Lower lobe of right lung (tissue), 2 donors: Measurements from ENCODE around the gene MMP17. TPM values are rescaled to one million over a fixed set of nuclear protein-coding genes. Genes with fewer than 3 reads are reported as not detected.

Source experiments
- ATAC-seq, 2 donors: fragments of 200-7000 bp; cut with Tn5 transposase; one replicate each; pipeline ENCODE4 v1.9.1; 2020 to 2022; ENCODE audit warnings: mild to moderate bottlenecking in 2 of 2, moderate library complexity in 2 of 2
- DNase-seq: peaks from one replicate; pipeline ENCODE4 v3.0.0-alpha.2; 2020
- H3K27ac ChIP-seq: fragments of 200-600 bp; one replicate; pipeline ENCODE4 v1.8.0; 2022
- H3K27me3 ChIP-seq: fragments of 200-600 bp; one replicate; pipeline ENCODE4 v1.8.0; 2022; ENCODE audit warnings: low read depth
- H3K36me3 ChIP-seq: fragments of 200-600 bp; one replicate; pipeline ENCODE4 v1.8.0; 2022; ENCODE audit warnings: mild to moderate bottlenecking
- H3K4me1 ChIP-seq: fragments of 200-600 bp; one replicate; pipeline ENCODE4 v1.8.0; 2022
- H3K4me3 ChIP-seq: fragments of 200-600 bp; one replicate; pipeline ENCODE4 v1.8.0; 2022; ENCODE audit warnings: mild to moderate bottlenecking
- H3K9me3 ChIP-seq: fragments of 200-600 bp; one replicate; pipeline ENCODE4 v1.8.0; 2022
- intact Hi-C: fragments of 100-400 bp; cut with DNase I; formaldehyde crosslinking; loops from one replicate; pipeline ENCODE4 v1.11.0; 2022
- total RNA-seq: library from RNA; stranded (reverse); fragmentation: NEBNext Ultra II Directional; extraction: Animal tissue kit (Norgen Biotek cat#: 25700); gene quantifications from one replicate; pipeline ENCODE4 v1.2.1, GENCODE V29; 2021
- TF ChIP-seq, protein P1 (sequence below): fragments of 200-600 bp; IDR thresholded peaks from one replicate; pipeline ENCODE4 v1.8.0; 2022; ENCODE audit warnings: antibody characterized with exemption, mild to moderate bottlenecking
- donor health status: DM: no; HTN: yes; CAD: no; lungs with severe emphysema.

MMP17 gene
- total RNA-seq, 1 donor from 2014 or later, result 2.5 TPM

DNA sequence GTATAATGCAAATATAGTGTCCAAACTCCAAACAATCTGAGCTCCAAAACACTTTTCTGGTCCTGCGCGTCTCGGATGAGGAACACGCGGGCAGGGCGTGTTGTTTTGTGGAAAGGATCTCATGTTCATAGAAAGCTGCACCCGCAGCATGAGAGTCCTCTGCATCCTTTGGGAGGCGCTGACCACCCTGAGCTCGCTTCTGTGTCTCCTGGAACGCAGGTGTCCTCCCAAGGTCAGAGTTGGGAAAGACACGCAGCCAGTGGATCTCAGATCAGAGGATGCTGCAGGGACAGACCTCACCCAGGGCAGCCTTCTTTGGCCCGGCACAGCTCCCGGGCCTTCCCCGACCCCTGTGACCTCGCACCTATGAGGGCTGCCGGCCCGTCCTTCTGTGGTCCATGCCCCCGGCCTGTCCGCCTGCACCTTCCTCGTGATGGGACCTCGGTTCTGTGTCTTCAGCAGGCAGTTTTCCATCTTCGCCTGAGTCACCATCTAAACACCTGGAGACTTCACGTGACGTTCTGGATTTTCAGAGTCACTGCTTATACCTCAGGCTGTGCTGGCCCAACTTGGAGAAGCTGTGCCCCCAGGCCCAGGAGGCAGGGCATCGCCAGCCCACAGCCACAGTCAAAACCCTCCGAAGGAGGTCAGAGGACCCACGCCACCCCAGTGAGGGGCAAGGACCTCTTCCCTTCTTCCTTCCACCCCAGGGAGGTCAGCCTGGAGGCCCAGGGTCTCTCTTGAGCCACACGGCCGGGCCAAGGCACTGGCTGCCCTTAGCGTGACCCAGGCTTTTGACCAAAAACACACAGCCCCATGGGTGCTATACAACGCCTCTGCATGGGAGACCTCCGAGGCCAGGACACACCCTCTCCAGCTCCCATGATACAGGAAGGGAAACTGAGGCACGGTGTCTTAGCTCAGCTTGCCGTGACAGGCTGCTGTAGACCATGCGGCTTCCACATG, 25.9 kb downstream of the MMP17 start:
- no peak for DNase-seq
- H3K36me3 ChIP-seq, result no peaks in the 10 kb centered on the region
- no peak overlapping the region for H3K27ac ChIP-seq
- TF ChIP-seq, protein P1, sequence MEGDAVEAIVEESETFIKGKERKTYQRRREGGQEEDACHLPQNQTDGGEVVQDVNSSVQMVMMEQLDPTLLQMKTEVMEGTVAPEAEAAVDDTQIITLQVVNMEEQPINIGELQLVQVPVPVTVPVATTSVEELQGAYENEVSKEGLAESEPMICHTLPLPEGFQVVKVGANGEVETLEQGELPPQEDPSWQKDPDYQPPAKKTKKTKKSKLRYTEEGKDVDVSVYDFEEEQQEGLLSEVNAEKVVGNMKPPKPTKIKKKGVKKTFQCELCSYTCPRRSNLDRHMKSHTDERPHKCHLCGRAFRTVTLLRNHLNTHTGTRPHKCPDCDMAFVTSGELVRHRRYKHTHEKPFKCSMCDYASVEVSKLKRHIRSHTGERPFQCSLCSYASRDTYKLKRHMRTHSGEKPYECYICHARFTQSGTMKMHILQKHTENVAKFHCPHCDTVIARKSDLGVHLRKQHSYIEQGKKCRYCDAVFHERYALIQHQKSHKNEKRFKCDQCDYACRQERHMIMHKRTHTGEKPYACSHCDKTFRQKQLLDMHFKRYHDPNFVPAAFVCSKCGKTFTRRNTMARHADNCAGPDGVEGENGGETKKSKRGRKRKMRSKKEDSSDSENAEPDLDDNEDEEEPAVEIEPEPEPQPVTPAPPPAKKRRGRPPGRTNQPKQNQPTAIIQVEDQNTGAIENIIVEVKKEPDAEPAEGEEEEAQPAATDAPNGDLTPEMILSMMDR, result no peak
- H3K4me1 ChIP-seq, result no peaks in the 10 kb centered on the region
- H3K27me3 ChIP-seq, result peaks cover 33% of the 10 kb centered on the region
- intact Hi-C loops, result no loop called here
- no peak overlapping the region for H3K4me3 ChIP-seq
- no peak for ATAC-seq
- H3K9me3 ChIP-seq, result no peaks in the 10 kb centered on the region

DNA sequence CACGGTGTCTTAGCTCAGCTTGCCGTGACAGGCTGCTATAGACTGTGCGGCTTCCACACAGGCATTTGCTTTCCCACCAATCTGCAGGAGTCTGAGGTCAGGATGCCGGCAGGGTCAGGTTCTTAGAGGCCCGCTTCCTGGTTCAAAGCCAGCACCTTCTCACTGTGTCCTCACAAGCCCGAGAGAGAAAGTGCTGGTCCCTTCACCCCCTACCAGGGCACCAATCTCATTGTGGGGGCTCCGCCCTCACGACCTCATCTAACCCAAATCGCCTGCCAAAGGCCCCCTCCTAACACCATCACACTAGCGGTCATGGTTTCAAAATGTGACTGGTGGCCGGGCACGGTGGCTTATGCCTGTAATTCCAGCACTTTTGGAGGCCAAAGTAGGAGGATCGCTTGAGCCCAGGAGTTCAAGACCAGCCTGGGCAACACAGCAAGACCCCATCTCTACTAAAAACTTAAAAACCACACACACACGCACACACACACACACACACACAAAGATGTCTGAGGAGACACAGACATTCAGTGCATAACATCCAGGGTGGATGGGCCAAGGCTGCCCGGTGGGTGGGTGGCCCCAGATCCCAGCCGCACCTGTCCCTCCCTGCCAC, 26.8 kb downstream of the MMP17 start:
- DNase-seq, result no peak
- H3K27me3 ChIP-seq, result peaks cover 30% of the 10 kb centered on the region
- intact Hi-C loops, result no loop called here

DNA sequence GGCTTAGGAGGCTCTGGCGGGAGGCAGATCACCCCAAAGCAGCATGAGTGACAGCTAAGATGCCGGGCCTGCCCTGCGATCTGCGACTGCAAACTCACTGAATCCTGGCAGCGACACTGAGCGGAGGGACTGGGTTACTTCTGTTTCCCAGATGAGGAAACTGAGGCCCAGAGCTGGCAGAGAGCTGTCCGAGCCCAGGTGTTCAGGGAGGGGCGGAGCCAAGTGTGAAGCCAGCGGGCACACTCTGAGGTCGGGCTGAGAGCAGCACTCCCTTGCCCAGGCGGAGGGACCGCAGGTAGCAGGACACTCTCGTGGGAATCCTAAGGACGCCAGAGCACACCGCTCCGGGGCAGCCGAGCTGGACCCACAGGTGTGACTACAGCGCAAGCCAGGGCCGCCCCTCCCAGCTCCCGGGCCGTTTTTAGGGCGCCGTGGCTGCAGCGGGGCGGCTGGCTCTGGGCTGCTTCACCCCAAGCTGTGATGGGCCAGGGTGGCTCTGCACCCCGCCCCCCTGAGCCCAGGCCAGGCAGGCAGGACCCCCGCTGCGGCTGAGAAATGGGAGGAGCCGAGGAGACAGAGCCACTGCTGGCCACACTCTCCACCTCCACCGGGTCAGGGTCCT, 27.4 kb downstream of the MMP17 start:
- H3K27me3 ChIP-seq, result peaks cover 30% of the 10 kb centered on the region
- H3K27ac ChIP-seq, result no peak overlapping the region
- intact Hi-C loops, result no loop called here
- TF ChIP-seq, protein P1, result no peak
- no peak for ATAC-seq
- no peaks in the 10 kb centered on the region for H3K9me3 ChIP-seq
- H3K4me3 ChIP-seq, result no peak overlapping the region
- no peak for DNase-seq
- H3K4me1 ChIP-seq, result no peaks in the 10 kb centered on the region
- H3K36me3 ChIP-seq, result no peaks in the 10 kb centered on the region

More for the DNA sequence above, 26.8 kb downstream of the MMP17 start:
- no peaks in the 10 kb centered on the region for H3K9me3 ChIP-seq
- no peak for ATAC-seq
- H3K4me3 ChIP-seq, result no peak overlapping the region
- no peak overlapping the region for H3K27ac ChIP-seq
- H3K36me3 ChIP-seq, result no peaks in the 10 kb centered on the region
- no peaks in the 10 kb centered on the region for H3K4me1 ChIP-seq
- TF ChIP-seq, protein P1, result no peak

DNA sequence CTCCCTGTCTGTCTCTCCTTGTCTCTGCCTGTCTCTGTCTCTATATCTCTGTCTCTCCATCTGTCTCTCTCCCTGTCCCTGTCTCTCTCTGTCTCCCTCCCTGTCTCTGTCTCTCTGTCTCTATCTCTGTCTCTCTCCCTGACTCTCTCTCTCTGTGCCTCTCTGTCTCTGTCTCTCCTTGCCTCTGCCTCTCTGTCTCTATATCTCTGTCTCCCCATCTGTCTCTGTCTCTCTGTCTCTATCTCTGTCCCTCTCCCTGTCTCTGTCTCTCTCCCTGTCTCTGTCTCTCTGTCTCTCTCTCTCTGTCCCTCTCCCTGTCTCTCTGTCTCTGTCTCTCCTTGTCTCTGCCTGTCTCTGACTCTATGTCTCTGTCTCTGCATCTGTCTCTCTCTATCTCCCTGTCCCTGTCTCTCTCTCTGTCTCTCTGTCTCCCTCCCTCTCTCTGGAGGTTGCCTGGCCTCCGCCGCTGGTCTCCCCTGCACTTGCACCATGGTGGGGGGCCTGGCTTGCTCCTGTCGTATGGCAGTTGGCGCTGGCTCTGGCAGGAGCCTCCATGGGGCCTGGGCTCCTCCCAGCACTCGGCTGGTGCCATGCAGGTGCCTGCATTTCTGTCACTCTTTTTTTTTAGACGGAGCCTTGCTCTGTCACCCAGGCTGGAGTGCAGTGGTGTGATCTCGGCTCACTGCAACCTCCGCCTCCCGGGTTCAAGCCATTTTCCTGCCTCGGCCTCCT, 28.3 kb downstream of the MMP17 start:
- no peak for DNase-seq

More for the DNA sequence above, 28.3 kb downstream of the MMP17 start:
- H3K36me3 ChIP-seq, result no peaks in the 10 kb centered on the region
- no peak overlapping the region for H3K4me3 ChIP-seq
- intact Hi-C loops, result no loop called here
- TF ChIP-seq, protein P1, result no peak
- no peaks in the 10 kb centered on the region for H3K9me3 ChIP-seq
- ATAC-seq, result no peak
- H3K4me1 ChIP-seq, result no peaks in the 10 kb centered on the region
- H3K27ac ChIP-seq, result no peak overlapping the region
- H3K27me3 ChIP-seq, result peaks cover 30% of the 10 kb centered on the region
